Measurements from ENCODE around the gene MMP25. TPM values are rescaled to one million over a fixed set of nuclear protein-coding genes. Genes with fewer than 3 reads are reported as not detected.
"Not testable (repeated sequence)": the region's sequence is repeated elsewhere in the genome, so short reads cannot be mapped to it uniquely, and the experiment has no call there.

Gene MMP25
- polyA plus RNA-seq, 3 donors: 0.71 to 26.6 (median 2.6) TPM

DNA sequence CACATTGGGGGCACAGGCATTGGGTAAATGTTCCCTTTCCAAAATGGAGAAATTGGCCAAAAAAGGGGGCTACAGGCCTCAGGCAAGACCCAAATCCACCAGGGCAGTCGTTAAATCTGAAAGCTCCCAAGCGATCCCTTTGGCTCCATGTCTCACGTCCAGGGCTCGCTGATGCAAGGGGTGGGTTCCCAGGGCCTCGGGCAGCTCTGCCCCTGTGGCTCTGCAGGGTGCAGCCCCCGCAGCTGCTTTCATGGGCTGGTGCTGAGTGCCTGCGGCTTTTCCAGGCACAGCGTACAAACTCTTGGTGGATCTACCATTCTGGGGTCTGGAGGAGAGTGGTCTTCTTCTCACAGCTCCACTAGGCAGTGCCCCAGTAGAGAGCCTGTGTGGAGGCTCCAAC is 37.0 kb downstream of the MMP25 start:
- intact Hi-C loops (cut with micrococcal nuclease); H3K9me3 Mint-ChIP-seq; H3K27me3 ChIP-seq (ENCODE audit: control insufficient read depth in 2 of 2, insufficient read depth in 2 of 2, low read length in 2 of 2); H3K4me3 Mint-ChIP-seq; H3K27ac ChIP-seq (ENCODE audit: low read depth in 1 of 2, low read length in 2 of 2); H4K20me1 ChIP-seq (ENCODE audit: insufficient read depth, low read length); H3K27me3 Mint-ChIP-seq (ENCODE audit: low read depth in 3 of 3); H3K27ac Mint-ChIP-seq; H3K4me2 ChIP-seq (replicated peaks; ENCODE audit: extremely low read depth, low read length, poor library complexity, severe bottlenecking); H3K9me3 ChIP-seq (replicated peaks in 1 of 2; ENCODE audit: control insufficient read depth in 1 of 2, insufficient read depth in 1 of 2, low read length in 2 of 2); H2AFZ ChIP-seq (ENCODE audit: insufficient read depth, low read depth, low read length, poor library complexity, severe bottlenecking); H3K9ac ChIP-seq (ENCODE audit: insufficient read depth, low read length, poor library complexity, severe bottlenecking); H3K4me3 ChIP-seq (replicated peaks in 1 of 3; ENCODE audit: low read depth in 2 of 3, low read length in 3 of 3); DNase-seq: not testable (repeated sequence)
- Histone ChIP-seq H3K4me1 (ENCODE audit: control insufficient read depth in 1 of 2, insufficient read depth in 2 of 2, low read length in 2 of 2) (peaks cover 32% of the 10 kb centered on the region in 2 donors), H3K36me3 (replicated peaks in 1 of 2; ENCODE audit: control insufficient read depth in 1 of 2, insufficient read depth in 2 of 2, low read length in 2 of 2) (peaks cover 12 to 25% of the 10 kb centered on the region in 2 donors), H3K79me2 (ENCODE audit: insufficient read depth, low read length) (peaks cover 15% of the 10 kb centered on the region)
- 97% methylated on average over 6 of the region's 8 CpGs for WGBS (ENCODE audit: insufficient coverage)
- Mint-ChIP-seq H3K4me1 (peaks cover 44% of the 10 kb centered on the region), H3K36me3 (peaks cover 15 to 45% of the 10 kb centered on the region in 2 donors)

DNA sequence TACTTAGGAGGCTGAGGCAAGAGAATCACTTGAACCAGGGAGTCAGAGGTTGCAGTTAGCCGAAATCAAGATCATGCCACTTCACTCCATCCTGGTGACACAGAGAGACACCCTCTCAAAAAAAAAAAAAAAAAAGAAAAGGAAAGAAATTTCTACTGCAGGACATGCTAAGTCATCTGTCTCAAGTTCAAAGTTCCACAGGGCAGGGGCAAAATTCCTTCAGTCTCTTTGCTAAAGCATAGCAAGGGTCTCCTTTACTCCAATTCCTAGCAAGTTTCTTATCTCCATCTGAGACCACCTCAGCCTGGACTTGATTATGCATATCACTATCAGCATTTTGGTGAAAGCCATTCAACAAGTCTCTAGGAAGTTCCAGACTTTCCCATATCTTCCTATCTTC is 38.1 kb downstream of the MMP25 start:
- Histone ChIP-seq H3K27ac (ENCODE audit: low read depth in 1 of 2, low read length in 2 of 2) (no peak overlapping the region), H3K4me1 (ENCODE audit: control insufficient read depth in 1 of 2, insufficient read depth in 2 of 2, low read length in 2 of 2) (peaks cover 32% of the 10 kb centered on the region in 2 donors), H3K27me3 (ENCODE audit: control insufficient read depth in 2 of 2, insufficient read depth in 2 of 2, low read length in 2 of 2) (no peaks in the 10 kb centered on the region), H2AFZ (ENCODE audit: insufficient read depth, low read depth, low read length, poor library complexity, severe bottlenecking) (no peak overlapping the region), H4K20me1 (ENCODE audit: insufficient read depth, low read length) (no peaks in the 10 kb centered on the region), H3K4me2 (replicated peaks; ENCODE audit: extremely low read depth, low read length, poor library complexity, severe bottlenecking) (no peak overlapping the region), H3K9me3 (replicated peaks in 1 of 2; ENCODE audit: control insufficient read depth in 1 of 2, insufficient read depth in 1 of 2, low read length in 2 of 2) (no peaks in the 10 kb centered on the region), H3K4me3 (replicated peaks in 1 of 3; ENCODE audit: low read depth in 2 of 3, low read length in 3 of 3) (no peak overlapping the region), H3K9ac (ENCODE audit: insufficient read depth, low read length, poor library complexity, severe bottlenecking) (no peak overlapping the region), H3K79me2 (ENCODE audit: insufficient read depth, low read length) (peaks cover 15% of the 10 kb centered on the region), H3K36me3 (replicated peaks in 1 of 2; ENCODE audit: control insufficient read depth in 1 of 2, insufficient read depth in 2 of 2, low read length in 2 of 2) (peaks cover 12 to 18% of the 10 kb centered on the region in 2 donors)
- Mint-ChIP-seq H3K4me1 (peaks cover 44% of the 10 kb centered on the region), H3K9me3 (no peaks in the 10 kb centered on the region), H3K27me3 (ENCODE audit: low read depth in 3 of 3) (no peaks in the 10 kb centered on the region), H3K4me3 (no peak overlapping the region), H3K36me3 (peaks cover 13 to 41% of the 10 kb centered on the region in 2 donors), H3K27ac (no peak overlapping the region)
- TF ChIP-seq, protein P1, sequence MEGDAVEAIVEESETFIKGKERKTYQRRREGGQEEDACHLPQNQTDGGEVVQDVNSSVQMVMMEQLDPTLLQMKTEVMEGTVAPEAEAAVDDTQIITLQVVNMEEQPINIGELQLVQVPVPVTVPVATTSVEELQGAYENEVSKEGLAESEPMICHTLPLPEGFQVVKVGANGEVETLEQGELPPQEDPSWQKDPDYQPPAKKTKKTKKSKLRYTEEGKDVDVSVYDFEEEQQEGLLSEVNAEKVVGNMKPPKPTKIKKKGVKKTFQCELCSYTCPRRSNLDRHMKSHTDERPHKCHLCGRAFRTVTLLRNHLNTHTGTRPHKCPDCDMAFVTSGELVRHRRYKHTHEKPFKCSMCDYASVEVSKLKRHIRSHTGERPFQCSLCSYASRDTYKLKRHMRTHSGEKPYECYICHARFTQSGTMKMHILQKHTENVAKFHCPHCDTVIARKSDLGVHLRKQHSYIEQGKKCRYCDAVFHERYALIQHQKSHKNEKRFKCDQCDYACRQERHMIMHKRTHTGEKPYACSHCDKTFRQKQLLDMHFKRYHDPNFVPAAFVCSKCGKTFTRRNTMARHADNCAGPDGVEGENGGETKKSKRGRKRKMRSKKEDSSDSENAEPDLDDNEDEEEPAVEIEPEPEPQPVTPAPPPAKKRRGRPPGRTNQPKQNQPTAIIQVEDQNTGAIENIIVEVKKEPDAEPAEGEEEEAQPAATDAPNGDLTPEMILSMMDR (IDR thresholded peaks at IDR 0.05): no peak
- DNase-seq: no peak
- 100% methylated on average over 1 of the region's 1 CpG for whole genome bisulfite sequencing (ENCODE audit: insufficient coverage)
- intact Hi-C loops (cut with micrococcal nuclease): no loop called here
